H9 (cell line): ENCODE measurements around the gene SNAI1. TPM values are rescaled to one million over a fixed set of nuclear protein-coding genes. Genes with fewer than 3 reads are reported as not detected.

ENCODE experiments used
- DNase-seq: peaks from one replicate; pipeline ENCODE4 v3.0.0-alpha.2; 2017
- H2AFZ ChIP-seq: one replicate; pipeline ENCODE4 v1.6.1; 2013; ENCODE audit warnings: mild to moderate bottlenecking, low read length, control low read depth, moderate library complexity
- H2AK5ac ChIP-seq: 2 replicates; pipeline ENCODE4 v1.6.1; 2013; ENCODE audit warnings: low read length, control low read depth, mixed read lengths; ENCODE audit not compliant: insufficient read length
- H2BK120ac ChIP-seq: one replicate; pipeline ENCODE4 v1.6.1; 2013; ENCODE audit warnings: low read depth, mild to moderate bottlenecking, low read length, control low read depth, inconsistent platforms; ENCODE audit not compliant: poor library complexity, severe bottlenecking
- H2BK12ac ChIP-seq: 2 replicates; pipeline ENCODE4 v1.6.1; 2013; ENCODE audit warnings: low read length, control low read depth, mixed read lengths, low read depth; ENCODE audit not compliant: insufficient read length
- H2BK15ac ChIP-seq: 2 replicates; pipeline ENCODE4 v1.6.1; 2013; ENCODE audit warnings: low read depth, low read length, control low read depth
- H2BK20ac ChIP-seq: one replicate; pipeline ENCODE4 v1.6.1; 2013; ENCODE audit warnings: low read depth, mild to moderate bottlenecking, low read length, control low read depth, inconsistent platforms; ENCODE audit not compliant: poor library complexity, severe bottlenecking
- H2BK5ac ChIP-seq: 2 replicates; pipeline ENCODE4 v1.6.1; 2013; ENCODE audit warnings: low read length, control low read depth, mixed read lengths; ENCODE audit not compliant: insufficient read length
- H3K14ac ChIP-seq: 2 replicates; pipeline ENCODE4 v1.6.1; 2013; ENCODE audit warnings: low read length, control low read depth; ENCODE audit not compliant: insufficient read depth
- H3K18ac ChIP-seq: 2 replicates; pipeline ENCODE4 v1.6.1; 2013; ENCODE audit warnings: low read depth, mild to moderate bottlenecking, mixed read lengths, low read length, control low read depth; ENCODE audit not compliant: insufficient read length
- H3K23ac ChIP-seq: 2 replicates; pipeline ENCODE4 v1.6.1; 2013; ENCODE audit warnings: low read length, control low read depth, mixed read lengths, low read depth; ENCODE audit not compliant: insufficient read length
- H3K23me2 ChIP-seq: 2 replicates; pipeline ENCODE4 v1.6.1; 2013; ENCODE audit warnings: low read depth, mild to moderate bottlenecking, mixed read lengths, low read length, control low read depth; ENCODE audit not compliant: insufficient read length, poor library complexity, severe bottlenecking
- H3K27ac ChIP-seq: 2 replicates; pipeline ENCODE4 v1.5.1; 2013; ENCODE audit warnings: low read length, control low read depth, mixed read lengths, low read depth; ENCODE audit not compliant: insufficient read length
- H3K27me3 ChIP-seq: 2 replicates; pipeline ENCODE4 v1.6.1; 2013; ENCODE audit warnings: low read length, control low read depth, inconsistent platforms; ENCODE audit not compliant: insufficient read depth
- H3K4ac ChIP-seq: 2 replicates; pipeline ENCODE4 v1.6.1; 2013; ENCODE audit warnings: low read depth, mild to moderate bottlenecking, control low read depth, inconsistent platforms, low read length, moderate library complexity
- H3K4me1 ChIP-seq: 2 replicates; pipeline ENCODE4 v1.6.1; 2013; ENCODE audit warnings: low read length, control low read depth, inconsistent platforms; ENCODE audit not compliant: insufficient read depth
- H3K4me2 ChIP-seq: 2 replicates; pipeline ENCODE4 v1.6.1; 2013; ENCODE audit warnings: low read length, control low read depth, mixed read lengths; ENCODE audit not compliant: insufficient read length, insufficient read depth
- H3K56ac ChIP-seq: 2 replicates; pipeline ENCODE4 v1.6.1; 2013; ENCODE audit warnings: low read depth, mild to moderate bottlenecking, mixed read lengths, low read length, control low read depth; ENCODE audit not compliant: insufficient read length
- H3K79me1 ChIP-seq: 2 replicates; pipeline ENCODE4 v1.6.1; 2013; ENCODE audit warnings: low read depth, mild to moderate bottlenecking, moderate library complexity, low read length, control low read depth, inconsistent platforms; ENCODE audit not compliant: insufficient read depth, poor library complexity, severe bottlenecking
- H3K79me2 ChIP-seq: 2 replicates; pipeline ENCODE4 v1.6.1; 2013; ENCODE audit warnings: low read length, control low read depth, inconsistent platforms; ENCODE audit not compliant: insufficient read depth
- H3K9ac ChIP-seq: 2 replicates; pipeline ENCODE4 v1.6.1; 2013; ENCODE audit warnings: low read length, control low read depth, mixed read lengths; ENCODE audit not compliant: insufficient read length; ENCODE audit errors: extremely low read depth
- H3K9me3 ChIP-seq: one replicate; pipeline ENCODE4 v1.6.1; 2013; ENCODE audit warnings: low read depth, low read length, inconsistent platforms; ENCODE audit not compliant: control insufficient read depth
- H3T11ph ChIP-seq: one replicate; pipeline ENCODE4 v1.6.1; 2013; ENCODE audit warnings: mild to moderate bottlenecking, low read length, control low read depth, inconsistent platforms
- H4K20me1 ChIP-seq: one replicate; pipeline ENCODE4 v1.6.1; 2013; ENCODE audit not compliant: control insufficient read depth, insufficient read length, insufficient read depth
- H4K5ac ChIP-seq: 2 replicates; pipeline ENCODE4 v1.6.1; 2013; ENCODE audit warnings: low read depth, mild to moderate bottlenecking, mixed read lengths, low read length, control low read depth; ENCODE audit not compliant: insufficient read length
- H4K8ac ChIP-seq: replicated peaks from 2 replicates; pipeline ENCODE4 v1.6.1; 2013; ENCODE audit warnings: low read length, control low read depth, mixed read lengths, low read depth; ENCODE audit not compliant: insufficient read length
- H4K91ac ChIP-seq: 2 replicates; pipeline ENCODE4 v1.6.1; 2013; ENCODE audit warnings: low read depth, mild to moderate bottlenecking, moderate library complexity, mixed read lengths, low read length, control low read depth; ENCODE audit not compliant: insufficient read length
- H3K27ac Mint-ChIP-seq, 3 experiments: 2 replicates in 2 of 3; 3 replicates in 1 of 3; pipeline ENCODE4 v1.8.0; 2020 to 2021; ENCODE audit warnings: mixed read lengths in 3 of 3, mild to moderate bottlenecking in 1 of 3, moderate library complexity in 1 of 3
- H3K27me3 Mint-ChIP-seq: 2 replicates; pipeline ENCODE4 v1.8.0; 2021; ENCODE audit warnings: low read depth, mild to moderate bottlenecking, moderate library complexity, mixed read lengths
- H3K36me3 Mint-ChIP-seq, 3 experiments: 2 replicates in 2 of 3; 3 replicates in 1 of 3; pipeline ENCODE4 v1.8.0; 2020 to 2021; ENCODE audit warnings: low read depth in 3 of 3, mixed read lengths in 3 of 3; ENCODE audit not compliant: insufficient read depth in 1 of 3
- H3K4me1 Mint-ChIP-seq, 2 experiments: 2 replicates each; pipeline ENCODE4 v1.8.0; 2020; ENCODE audit warnings: mixed read lengths in 2 of 2
- H3K4me3 Mint-ChIP-seq, 2 experiments: 2 replicates in 1 of 2; 3 replicates in 1 of 2; pipeline ENCODE4 v1.8.0; 2020 to 2021; ENCODE audit warnings: mild to moderate bottlenecking in 2 of 2, mixed read lengths in 2 of 2, moderate library complexity in 1 of 2
- H3K9me3 Mint-ChIP-seq, 2 experiments: 2 replicates in 1 of 2; 3 replicates in 1 of 2; pipeline ENCODE4 v1.8.0; 2020; ENCODE audit warnings: mild to moderate bottlenecking in 2 of 2, mixed read lengths in 2 of 2, moderate library complexity in 1 of 2
- WGBS: extraction: QIAGEN DNeasy Blood & Tissue Kit; methylation state at CpG from one replicate; pipeline ENCODE4 v1.1.7; 2013; ENCODE audit warnings: missing lambda C conversion rate, low lambda C conversion rate, mixed read lengths; ENCODE audit not compliant: insufficient read length; ENCODE audit errors: extremely low coverage; 5-methylcytosine and 5-hydroxymethylcytosine counted together
- total RNA-seq: library from RNA; stranded (reverse); gene quantifications from 2 replicates; pipeline ENCODE4 v1.2.1, GENCODE V29; 2021
- TF ChIP-seq, protein P1 (sequence below): fragments of 200-600 bp; sonication (generic); conservative IDR thresholded peaks from 3 replicates; pipeline ENCODE4 v1.8.0; 2021; ENCODE audit warnings: antibody characterized with exemption, mild to moderate bottlenecking

SNAI1 gene
- total RNA-seq, 1 experiment from 2014 or later = 7.0 TPM

- Histone ChIP-seq H3K56ac (no peak overlapping the region), H4K91ac (no peak overlapping the region), H4K8ac (no peak overlapping the region), H4K5ac (no peak overlapping the region), H3K18ac (no peak overlapping the region), H4K20me1 (no peaks in the 10 kb centered on the region), H3K4ac (no peak overlapping the region), H2BK20ac (no peak overlapping the region), H2BK15ac (no peak overlapping the region), H3K23me2 (no peaks in the 10 kb centered on the region), H2BK12ac (no peak overlapping the region), H3K79me1 (no peaks in the 10 kb centered on the region), H2AK5ac (no peak overlapping the region), H3K27ac (no peak overlapping the region), H3K27me3 (no peaks in the 10 kb centered on the region), H3K23ac (no peak overlapping the region), H2BK120ac (no peak overlapping the region), H3K9ac (no peak overlapping the region), H3K4me1 (no peaks in the 10 kb centered on the region), H3K9me3 (no peaks in the 10 kb centered on the region), H2AFZ (no peak overlapping the region), H3K4me2 (no peak overlapping the region), H2BK5ac (no peak overlapping the region), H3T11ph (no peak overlapping the region), H3K14ac (peak overlapping the region; percentile 10; the same call in 1 of the 2 replicates), H3K79me2 (no peaks in the 10 kb centered on the region)
- H3K4me3 Mint-ChIP-seq = no peak overlapping the region
- peak overlapping the region in 2 of 3 experiments; percentile 12 to 40; a peak in 2 of 7 replicates for H3K27ac Mint-ChIP-seq
- TF ChIP-seq, protein P1, sequence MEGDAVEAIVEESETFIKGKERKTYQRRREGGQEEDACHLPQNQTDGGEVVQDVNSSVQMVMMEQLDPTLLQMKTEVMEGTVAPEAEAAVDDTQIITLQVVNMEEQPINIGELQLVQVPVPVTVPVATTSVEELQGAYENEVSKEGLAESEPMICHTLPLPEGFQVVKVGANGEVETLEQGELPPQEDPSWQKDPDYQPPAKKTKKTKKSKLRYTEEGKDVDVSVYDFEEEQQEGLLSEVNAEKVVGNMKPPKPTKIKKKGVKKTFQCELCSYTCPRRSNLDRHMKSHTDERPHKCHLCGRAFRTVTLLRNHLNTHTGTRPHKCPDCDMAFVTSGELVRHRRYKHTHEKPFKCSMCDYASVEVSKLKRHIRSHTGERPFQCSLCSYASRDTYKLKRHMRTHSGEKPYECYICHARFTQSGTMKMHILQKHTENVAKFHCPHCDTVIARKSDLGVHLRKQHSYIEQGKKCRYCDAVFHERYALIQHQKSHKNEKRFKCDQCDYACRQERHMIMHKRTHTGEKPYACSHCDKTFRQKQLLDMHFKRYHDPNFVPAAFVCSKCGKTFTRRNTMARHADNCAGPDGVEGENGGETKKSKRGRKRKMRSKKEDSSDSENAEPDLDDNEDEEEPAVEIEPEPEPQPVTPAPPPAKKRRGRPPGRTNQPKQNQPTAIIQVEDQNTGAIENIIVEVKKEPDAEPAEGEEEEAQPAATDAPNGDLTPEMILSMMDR = no peak
- no CpG with 5 or more reads among the region's 19 CpGs for WGBS
- no peaks in the 10 kb centered on the region for H3K36me3 Mint-ChIP-seq
- no peaks in the 10 kb centered on the region; a peak in 2 of 5 replicates for H3K9me3 Mint-ChIP-seq
- no peaks in the 10 kb centered on the region; the same call in 1 of the 2 replicates for H3K27me3 Mint-ChIP-seq
- no peak for DNase-seq
- peaks cover 4 to 19% of the 10 kb centered on the region in 2 experiments; a peak in 3 of 4 replicates for H3K4me1 Mint-ChIP-seq
Observed at GRCh38 chr20:50029697-50030461, 47.1 kb downstream of the SNAI1 start.
